ENCODE data around the gene MRGPRG.

Gene MRGPRG

DNA sequence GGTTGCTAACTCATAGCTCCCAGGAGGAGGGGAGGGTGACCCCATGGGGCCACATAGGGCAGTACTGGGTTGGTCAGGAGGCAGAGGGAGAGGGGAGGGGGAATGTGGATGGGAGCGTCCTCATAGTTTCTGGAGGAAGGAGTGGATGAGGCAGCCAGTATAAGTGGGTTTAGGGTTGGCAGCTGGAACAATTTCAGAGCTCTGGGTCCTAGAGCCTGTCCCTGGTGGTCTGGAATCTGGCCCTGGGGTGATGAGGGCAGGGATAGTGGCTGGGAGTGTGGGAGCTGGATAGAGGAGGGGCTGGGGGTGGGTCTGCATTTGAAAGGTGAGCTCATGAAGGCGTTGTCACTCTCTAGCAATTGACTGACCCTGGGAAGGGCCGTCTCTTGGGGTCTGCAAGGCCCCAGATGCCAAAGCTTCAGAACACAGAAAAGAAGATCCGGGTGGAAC is 5.3 kb upstream of the MRGPRG start:
- DNase-seq (ENCODE audit: low read depth), result no peak
- TF ChIP-seq, protein P1, sequence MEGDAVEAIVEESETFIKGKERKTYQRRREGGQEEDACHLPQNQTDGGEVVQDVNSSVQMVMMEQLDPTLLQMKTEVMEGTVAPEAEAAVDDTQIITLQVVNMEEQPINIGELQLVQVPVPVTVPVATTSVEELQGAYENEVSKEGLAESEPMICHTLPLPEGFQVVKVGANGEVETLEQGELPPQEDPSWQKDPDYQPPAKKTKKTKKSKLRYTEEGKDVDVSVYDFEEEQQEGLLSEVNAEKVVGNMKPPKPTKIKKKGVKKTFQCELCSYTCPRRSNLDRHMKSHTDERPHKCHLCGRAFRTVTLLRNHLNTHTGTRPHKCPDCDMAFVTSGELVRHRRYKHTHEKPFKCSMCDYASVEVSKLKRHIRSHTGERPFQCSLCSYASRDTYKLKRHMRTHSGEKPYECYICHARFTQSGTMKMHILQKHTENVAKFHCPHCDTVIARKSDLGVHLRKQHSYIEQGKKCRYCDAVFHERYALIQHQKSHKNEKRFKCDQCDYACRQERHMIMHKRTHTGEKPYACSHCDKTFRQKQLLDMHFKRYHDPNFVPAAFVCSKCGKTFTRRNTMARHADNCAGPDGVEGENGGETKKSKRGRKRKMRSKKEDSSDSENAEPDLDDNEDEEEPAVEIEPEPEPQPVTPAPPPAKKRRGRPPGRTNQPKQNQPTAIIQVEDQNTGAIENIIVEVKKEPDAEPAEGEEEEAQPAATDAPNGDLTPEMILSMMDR (IDR thresholded peaks at IDR 0.05; ENCODE audit: low read depth, low read length, missing control alignments), result no peak
- no peak overlapping the region for H3K4me3 ChIP-seq (ENCODE audit: low read depth, low read length)

DNA sequence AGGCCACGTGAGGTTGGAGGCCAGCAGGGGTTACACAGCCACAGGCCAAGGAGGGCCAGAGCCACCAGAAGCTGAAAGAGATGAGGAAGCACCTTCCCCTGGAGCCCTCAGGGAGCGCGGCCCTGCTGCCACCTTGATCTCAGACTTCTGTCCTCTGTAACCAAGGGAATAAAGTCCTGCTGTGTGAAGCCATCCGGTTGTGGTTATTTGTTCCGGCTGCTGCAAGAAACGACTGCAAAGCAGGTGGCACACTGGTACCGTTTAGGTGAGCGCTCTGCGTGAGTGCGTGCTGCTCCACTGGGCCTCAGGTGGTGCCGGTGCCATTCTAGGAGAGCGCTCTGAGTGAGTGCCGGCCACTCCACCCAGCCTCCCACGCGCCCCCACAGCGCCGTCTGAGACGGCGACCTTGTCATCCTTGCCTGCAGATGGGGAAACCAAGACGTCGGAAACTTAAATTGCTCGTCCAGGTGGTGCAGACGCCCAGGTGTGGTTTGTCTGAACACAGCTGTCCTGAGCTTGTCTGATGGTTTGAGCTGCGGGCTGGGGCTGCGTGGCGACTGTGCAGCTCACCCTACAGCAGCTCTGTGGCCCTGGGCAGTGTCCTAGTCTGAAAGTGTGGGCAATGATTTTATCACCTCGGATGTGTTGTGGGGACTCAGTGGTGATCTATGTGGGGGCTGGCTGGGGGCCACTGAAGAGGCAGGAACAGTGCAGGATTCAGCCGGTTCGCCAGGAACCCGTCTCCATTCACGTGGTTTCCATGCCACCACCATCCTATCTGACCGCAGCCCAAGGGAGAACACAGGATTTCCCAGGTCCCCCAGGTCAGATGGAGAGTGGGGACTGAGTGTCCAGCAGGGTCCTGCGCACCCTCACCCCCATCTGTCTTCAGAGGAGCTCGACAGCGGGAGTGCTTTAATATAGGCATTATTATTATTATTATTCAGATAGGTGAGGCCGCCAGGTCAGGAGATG is 4.6 kb upstream of the MRGPRG start:
- TF ChIP-seq, protein P1 (IDR thresholded peaks at IDR 0.05; ENCODE audit: low read depth, low read length, missing control alignments), result no peak
- DNase-seq (ENCODE audit: low read depth), result no peak
- H3K4me3 ChIP-seq (ENCODE audit: low read depth, low read length), result no peak overlapping the region

DNA sequence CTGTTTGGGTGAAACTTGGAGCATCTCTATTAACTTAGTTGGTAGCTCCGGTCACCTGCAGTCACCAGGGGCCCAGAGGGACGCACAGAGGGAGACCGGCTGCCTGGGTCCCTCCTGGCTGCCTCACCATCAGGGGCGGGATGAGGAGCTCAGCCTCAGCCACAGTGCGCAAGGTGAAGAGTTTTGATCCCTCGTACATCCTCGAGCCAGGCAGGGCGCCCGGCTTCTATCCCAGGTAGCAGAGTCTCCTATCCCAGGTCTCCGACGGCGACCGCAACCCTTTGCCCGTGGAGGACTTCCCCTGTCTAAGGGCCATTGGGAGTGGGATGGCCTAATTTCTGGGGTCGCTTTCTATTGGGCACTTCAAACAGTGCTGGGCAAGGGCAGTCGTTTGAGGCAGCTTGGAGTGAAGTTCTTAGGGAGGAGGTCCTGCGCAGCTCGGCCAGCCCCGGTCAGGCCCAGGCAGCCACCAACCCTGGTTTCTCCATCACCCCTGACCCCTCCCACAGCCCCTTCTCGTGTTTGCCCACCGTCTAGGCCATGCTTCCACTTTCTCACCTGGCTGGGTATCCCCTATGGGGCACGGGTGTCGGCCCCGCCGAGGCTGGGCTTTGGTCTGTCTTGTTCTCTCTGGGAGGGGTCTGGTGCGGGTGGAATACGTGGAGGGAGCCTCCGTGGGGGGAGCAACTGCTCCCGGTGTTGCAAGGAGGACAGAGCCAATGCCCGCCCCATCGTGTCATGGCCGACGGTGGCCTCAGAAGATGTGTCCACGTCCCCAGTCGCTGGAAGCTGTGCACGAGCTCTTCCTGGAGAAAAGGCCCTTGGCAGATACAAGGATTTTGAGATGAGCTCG is 3.6 kb upstream of the MRGPRG start:
- no peak for DNase-seq (ENCODE audit: low read depth)
- no peak overlapping the region for H3K4me3 ChIP-seq (ENCODE audit: low read depth, low read length)
- TF ChIP-seq, protein P1 (IDR thresholded peaks at IDR 0.05; ENCODE audit: low read depth, low read length, missing control alignments), result no peak

DNA sequence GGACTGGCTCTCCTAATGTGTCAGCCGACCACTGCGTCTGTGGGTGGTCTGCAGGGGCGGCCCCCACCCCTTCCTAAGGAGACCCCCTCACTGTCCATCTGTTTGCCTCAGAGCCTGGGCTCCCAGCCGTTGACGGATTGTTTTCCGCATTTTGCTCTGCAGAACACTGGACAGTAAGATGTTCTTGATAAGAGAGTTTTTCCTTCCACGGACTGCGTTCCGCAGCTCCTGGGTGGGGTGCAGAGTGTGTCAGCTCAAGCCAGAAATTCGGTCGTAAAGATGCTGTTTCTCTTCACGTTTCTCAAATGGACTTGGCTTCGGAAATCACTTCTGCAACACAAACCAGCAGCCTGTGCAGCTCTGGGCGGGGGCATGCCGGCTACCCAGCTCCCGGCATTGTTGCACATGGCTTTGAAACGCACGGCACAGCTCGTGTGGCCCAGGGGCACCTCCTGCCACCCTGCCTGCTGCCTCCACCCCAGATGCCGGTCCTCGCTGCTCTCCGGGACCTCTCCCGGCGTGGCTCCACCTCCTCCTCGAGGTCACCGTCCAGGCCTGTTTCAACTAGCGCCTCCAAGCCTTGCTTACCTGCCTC is 2.9 kb upstream of the MRGPRG start:
- TF ChIP-seq, protein P1 (IDR thresholded peaks at IDR 0.05; ENCODE audit: low read depth, low read length, missing control alignments), result no peak
- no peak overlapping the region for H3K4me3 ChIP-seq (ENCODE audit: low read depth, low read length)
- DNase-seq (ENCODE audit: low read depth), result no peak

DNA sequence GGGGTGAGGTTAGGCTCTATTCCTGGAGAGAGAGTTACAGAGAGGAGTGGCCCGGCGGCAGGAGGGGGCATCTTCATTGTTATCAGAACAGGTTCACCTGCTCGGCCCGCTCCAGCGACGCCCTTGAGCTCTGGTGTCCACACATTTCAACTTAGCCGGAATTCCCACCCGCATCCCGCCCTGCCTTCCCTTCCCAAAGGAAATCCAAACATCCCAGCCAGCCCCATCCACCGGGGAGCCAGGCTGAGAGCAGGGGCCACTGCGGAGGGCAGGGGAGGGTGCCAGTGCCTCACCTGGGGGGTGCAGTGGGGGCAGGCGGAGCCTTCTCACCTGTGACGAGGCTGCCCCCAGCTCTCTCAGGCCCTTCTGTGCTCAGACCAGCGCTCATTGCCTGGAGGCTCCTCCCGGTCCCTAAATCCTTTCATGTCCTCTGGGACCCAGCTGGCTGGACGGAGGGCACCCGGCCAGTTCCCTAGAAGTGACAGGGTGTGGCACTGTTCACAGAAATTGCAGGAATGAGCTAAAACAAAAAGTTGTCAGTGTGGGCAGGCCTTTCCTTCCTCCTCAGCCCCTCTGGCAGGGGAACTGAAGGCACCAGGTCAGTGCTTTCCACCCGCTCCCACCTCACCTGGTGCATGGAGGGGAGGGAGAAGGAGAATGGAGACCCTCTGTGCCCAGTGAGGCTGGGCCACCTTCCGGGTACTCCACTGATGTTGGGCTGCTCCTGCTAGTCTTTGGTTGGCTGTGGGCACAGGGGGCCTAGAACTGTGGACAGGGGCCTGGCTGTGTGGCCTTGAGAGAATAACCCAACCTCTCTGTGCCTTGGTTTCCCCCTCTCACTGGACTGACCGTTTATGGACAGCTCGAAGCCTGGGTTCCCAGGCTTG is 2.2 kb upstream of the MRGPRG start:
- no peak overlapping the region for H3K4me3 ChIP-seq (ENCODE audit: low read depth, low read length)
- TF ChIP-seq, protein P1 (IDR thresholded peaks at IDR 0.05; ENCODE audit: low read depth, low read length, missing control alignments), result no peak
- no peak for DNase-seq (ENCODE audit: low read depth)

DNA sequence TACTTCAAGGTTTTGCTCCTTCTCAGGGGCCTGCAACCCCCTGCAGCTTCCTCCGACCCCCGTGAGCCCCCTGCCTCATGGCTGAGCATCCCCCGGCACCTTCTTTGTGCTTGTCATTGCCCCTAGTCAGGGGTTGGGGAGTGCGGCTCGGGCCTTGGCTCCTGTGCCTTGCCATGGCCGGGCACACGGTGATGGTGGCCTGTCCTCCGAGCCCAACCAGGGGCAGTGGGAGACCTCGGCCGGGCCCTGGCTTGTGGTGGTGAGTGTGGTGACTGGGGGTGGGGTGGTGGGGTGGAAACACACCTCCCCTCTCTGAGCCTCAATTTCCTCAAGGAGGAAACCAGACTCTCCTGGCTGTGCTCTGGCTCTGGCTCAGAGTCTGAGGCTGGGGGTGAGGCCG is 1.5 kb upstream of the MRGPRG start:
- no peak overlapping the region for H3K4me3 ChIP-seq (ENCODE audit: low read depth, low read length)
- TF ChIP-seq, protein P1 (IDR thresholded peaks at IDR 0.05; ENCODE audit: low read depth, low read length, missing control alignments), result no peak
- no peak for DNase-seq (ENCODE audit: low read depth)

Measured in GM12864 (cell line).